RWPE1 (cell line): ENCODE data around the gene ATF6B.

Experiments
- CTCF ChIA-PET: fragments of 350-600 bp; sonication (Branson Sonifier 250); formaldehyde crosslinking; extraction: SDS; loops from one replicate; lab custom pipeline; 2021; lab: Yijun Ruan, JAX
- POLR2A ChIA-PET: fragments of 400-600 bp; formaldehyde crosslinking; extraction: SDS; loops from one replicate; lab custom pipeline; 2020; ENCODE audit warnings: antibody characterized with exemption; ENCODE audit not compliant: low non-redundant PET; lab: Yijun Ruan, JAX
- DNase-seq: peaks from one replicate; pipeline ENCODE4 v3.0.0; 2012; ENCODE audit warnings: low spot score
- H3K27ac ChIP-seq: fragments of 450-650 bp; 2 replicates; pipeline ENCODE4 v1.5.1; 2017
- TF ChIP-seq, protein P1 (sequence below): fragments of 450-650 bp; conservative IDR thresholded peaks from 2 replicates; pipeline ENCODE4 v1.5.1; 2017; ENCODE audit warnings: low read depth, mild to moderate bottlenecking

Gene ATF6B

DNA sequence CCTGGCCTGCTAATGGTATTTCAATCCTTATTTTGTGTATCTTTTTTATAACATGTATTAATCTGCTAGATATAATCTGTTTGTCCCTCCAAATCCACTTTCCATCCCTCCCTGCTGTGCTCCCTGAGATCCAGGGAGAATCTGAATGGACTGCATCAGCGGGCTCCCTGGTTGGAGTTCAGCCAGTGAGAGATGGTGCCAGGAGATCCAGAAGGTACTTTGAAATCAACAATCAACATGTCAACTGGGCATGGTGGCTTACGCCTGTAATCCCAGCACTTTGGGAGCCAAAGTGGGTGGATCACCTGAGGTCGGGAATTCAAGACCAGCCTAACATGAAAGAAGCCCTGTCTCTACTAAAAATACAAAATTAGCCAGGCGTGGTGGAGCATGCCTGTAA, 4.4 kb downstream of the ATF6B start:
- no peak for DNase-seq
- ChIA-PET POLR2A (no interaction called here), CTCF (no interaction called here)
- TF ChIP-seq, protein P1, sequence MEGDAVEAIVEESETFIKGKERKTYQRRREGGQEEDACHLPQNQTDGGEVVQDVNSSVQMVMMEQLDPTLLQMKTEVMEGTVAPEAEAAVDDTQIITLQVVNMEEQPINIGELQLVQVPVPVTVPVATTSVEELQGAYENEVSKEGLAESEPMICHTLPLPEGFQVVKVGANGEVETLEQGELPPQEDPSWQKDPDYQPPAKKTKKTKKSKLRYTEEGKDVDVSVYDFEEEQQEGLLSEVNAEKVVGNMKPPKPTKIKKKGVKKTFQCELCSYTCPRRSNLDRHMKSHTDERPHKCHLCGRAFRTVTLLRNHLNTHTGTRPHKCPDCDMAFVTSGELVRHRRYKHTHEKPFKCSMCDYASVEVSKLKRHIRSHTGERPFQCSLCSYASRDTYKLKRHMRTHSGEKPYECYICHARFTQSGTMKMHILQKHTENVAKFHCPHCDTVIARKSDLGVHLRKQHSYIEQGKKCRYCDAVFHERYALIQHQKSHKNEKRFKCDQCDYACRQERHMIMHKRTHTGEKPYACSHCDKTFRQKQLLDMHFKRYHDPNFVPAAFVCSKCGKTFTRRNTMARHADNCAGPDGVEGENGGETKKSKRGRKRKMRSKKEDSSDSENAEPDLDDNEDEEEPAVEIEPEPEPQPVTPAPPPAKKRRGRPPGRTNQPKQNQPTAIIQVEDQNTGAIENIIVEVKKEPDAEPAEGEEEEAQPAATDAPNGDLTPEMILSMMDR = no peak
- peak overlapping the region; percentile 4; the same call in 1 of the 2 replicates for H3K27ac ChIP-seq

DNA sequence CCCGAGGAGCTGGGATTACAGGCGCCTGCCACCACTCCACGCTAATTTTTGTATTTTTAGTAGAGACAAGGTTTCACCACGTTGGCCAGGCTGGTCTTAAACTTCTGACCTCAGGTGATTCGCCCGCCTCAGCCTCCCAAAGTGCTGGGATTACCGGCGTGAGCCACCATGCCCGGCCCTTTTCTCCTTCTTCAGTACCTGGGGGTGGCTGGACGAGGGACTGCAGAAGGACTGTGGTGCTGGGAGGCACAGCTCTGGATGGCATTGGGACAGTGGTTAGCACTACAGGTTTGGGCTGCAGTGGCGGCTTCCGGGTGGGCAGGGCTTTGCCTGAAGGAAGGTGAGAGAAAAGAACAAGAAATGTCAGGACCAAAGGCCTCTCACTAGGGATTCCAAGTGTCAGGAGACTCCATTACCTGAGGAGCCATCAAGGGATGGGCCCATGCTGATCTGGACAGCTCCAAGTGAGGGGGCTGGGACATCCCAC, 7.4 kb downstream of the ATF6B start:
- TF ChIP-seq, protein P1 = no peak
- CTCF ChIA-PET = interaction anchor here (0.6 to 0.7 kb wide), 2 partner anchors 34 to 119 kb away, joined by 3 read pairs; no protein-coding TSS in a partner anchor
- POLR2A ChIA-PET = interaction anchor here (0.7 kb wide), 1 partner anchor 57 kb away, joined by 3 read pairs; no protein-coding TSS in a partner anchor
- peak overlapping the region; percentile 29 for H3K27ac ChIP-seq
- no peak for DNase-seq

DNA sequence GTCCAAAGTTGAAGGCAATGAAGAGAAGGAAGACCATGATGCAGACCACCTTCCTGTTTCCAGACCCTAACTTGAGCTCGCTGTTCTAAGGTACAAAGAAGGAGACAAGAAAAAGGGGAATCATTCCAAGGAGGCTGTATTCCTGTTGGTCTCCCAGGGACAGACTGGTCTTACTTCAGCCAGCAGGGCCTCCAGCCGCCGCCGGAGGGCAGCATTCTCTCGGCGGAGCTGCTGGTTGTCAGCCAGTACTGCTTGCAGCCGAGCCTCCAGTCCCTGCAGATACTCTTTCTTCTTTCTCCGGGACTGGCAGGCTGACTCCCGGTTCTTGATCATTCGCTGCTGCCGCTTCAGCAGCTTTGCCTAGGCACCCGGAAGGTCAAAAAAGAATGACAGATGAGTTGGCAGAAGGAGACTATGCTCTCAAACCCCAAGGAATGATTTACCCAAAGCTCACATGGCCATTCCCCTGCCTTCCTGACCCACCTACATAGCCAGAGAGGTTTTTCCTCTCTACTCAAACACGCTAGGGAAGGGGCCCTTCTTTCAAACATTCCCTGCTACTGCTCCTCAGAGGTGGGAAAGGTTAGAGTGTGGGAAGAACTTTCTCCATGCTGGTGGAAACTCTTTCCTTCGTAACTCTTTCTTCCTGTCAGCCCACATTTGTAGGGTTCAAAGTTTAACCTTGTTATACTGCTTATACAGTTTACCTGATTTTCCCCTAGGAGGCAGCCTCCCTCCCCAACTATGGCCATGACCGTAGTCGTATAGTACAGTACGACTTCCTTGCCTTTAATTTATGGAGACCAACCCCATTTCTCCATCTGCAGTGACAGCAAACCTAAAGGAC, 9.0 kb downstream of the ATF6B start:
- CTCF ChIA-PET = interaction anchor here (0.6 to 2.7 kb wide), 17 partner anchors 8 to 559 kb away, joined by 3 to 22 read pairs (median 4); partner anchors contain the start of gene TNXB
- H3K27ac ChIP-seq = peak overlapping the region; percentile 71
- DNase-seq = peak; percentile 75
- POLR2A ChIA-PET = interaction anchor here (1.2 kb wide), 1 partner anchor 36 kb away, joined by 3 read pairs; no protein-coding TSS in a partner anchor
- TF ChIP-seq, protein P1 = peak; percentile 93

DNA sequence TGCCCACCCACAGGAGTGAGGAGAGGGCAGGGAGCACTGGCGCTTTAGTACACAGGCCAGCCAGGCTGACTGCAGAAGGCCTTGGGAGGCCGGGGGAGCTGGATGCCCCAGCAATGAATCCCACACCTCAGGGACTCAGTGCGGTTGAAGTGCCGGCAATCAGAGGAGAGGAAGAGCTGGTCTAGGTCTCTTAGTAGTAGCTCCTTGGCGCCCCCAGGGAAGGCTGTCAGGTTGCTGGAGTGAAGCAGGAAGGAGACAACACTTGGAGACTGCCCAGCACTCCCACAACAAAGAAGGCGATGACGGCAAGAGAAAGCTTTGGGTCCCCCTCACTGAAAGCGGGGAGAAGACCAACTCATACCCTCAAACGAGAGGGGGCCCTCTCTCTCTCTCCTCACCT, 10.6 kb downstream of the ATF6B start:
- ChIA-PET CTCF (interaction anchor here (0.5 to 2.7 kb wide), 4 partner anchors 10 to 43 kb away, joined by 3 to 22 read pairs (median 7); no protein-coding TSS in a partner anchor), POLR2A (no interaction called here)
- TF ChIP-seq, protein P1 = no peak
- peak overlapping the region; percentile 91 for H3K27ac ChIP-seq
- DNase-seq = no peak

DNA sequence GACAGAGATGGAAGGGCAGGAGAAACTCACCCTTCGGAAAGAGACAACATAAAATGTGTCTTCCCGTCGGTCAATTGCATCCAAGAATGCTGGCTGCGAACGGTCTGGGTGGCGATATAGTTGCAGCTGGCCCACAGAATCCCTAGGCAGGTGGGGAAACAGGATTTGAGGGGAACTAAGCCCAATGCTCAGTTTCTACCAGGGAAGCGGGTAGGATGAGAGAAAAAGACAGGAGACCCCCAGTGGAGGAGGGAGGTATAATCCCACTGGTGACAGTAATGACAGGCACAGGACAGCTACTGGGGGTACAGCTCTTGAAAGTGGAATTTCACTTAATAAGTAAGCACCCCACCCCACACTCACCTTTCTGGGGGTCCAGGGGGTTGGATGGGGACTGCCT, 11.4 kb downstream of the ATF6B start:
- DNase-seq = no peak
- H3K27ac ChIP-seq = peak overlapping the region; percentile 91
- CTCF ChIA-PET = interaction anchor here (0.5 to 2.7 kb wide), 2 partner anchors 10 to 43 kb away, joined by 3 to 11 read pairs; no protein-coding TSS in a partner anchor

DNA sequence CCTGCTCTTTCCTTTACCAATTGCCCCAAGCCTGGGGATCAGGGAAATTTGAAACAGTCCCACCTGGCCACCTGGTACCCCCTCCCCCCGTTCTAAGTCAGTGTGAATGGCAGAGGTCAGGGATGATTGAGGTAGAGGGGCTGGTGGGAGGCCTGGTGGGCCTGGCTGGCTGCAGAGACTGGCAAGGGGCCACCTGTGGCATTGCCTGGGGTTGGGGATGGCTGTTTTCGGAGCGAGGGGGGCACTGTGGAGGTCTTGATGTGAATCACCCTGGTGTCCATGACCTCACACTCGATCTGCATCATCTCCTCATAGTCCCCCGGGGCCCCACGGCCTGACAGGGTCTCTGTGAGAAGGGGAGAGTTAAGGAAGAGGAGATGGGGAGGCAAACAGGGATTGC, 12.4 kb downstream of the ATF6B start:
- POLR2A ChIA-PET = no interaction called here

More for the DNA sequence above, 11.4 kb downstream of the ATF6B start:
- POLR2A ChIA-PET = no interaction called here
- TF ChIP-seq, protein P1 = peak; percentile 31

More for the DNA sequence above, 12.4 kb downstream of the ATF6B start:
- H3K27ac ChIP-seq = peak overlapping the region; percentile 91
- no peak for DNase-seq
- CTCF ChIA-PET = interaction anchor here (1.8 kb wide), 1 partner anchor 12 kb away, joined by 4 read pairs; the partner anchor contains the start of gene ATF6B
- TF ChIP-seq, protein P1 = no peak
